HEK293 (cell line): ENCODE data around the gene PRKD1.

Source experiments
- CTCF ChIA-PET: fragments of 350-600 bp; formaldehyde crosslinking; extraction: SDS; loops from one replicate; lab custom pipeline; 2021; ENCODE audit warnings: antibody characterized with exemption; lab: Yijun Ruan, JAX
- POLR2A ChIA-PET: fragments of 300-600 bp; formaldehyde crosslinking; extraction: SDS; loops from one replicate; lab custom pipeline; 2020; ENCODE audit warnings: antibody characterized with exemption, inconsistent platforms; lab: Yijun Ruan, JAX
- H3K27ac ChIP-seq: fragments of 200-500 bp; sonication (Bioruptor generic); 2 replicates; pipeline ENCODE4 v1.5.1; 2014; ENCODE audit warnings: low read depth, low read length, control low read depth, inconsistent platforms; ENCODE audit errors: extremely low read depth
- H3K36me3 ChIP-seq, 2 experiments: fragments of 200-500 bp in 1 of 2; sonication (Bioruptor generic) in 1 of 2; 1 replicate in 1 of 2; 2 replicates in 1 of 2; pipeline ENCODE4 v1.5.1; 2014 to 2017; ENCODE audit warnings: inconsistent platforms in 2 of 2, low read length in 2 of 2; ENCODE audit not compliant: control insufficient read depth in 2 of 2, insufficient read depth in 1 of 2
- H3K4me1 ChIP-seq: fragments of 200-500 bp; sonication (Bioruptor generic); 2 replicates; pipeline ENCODE4 v1.5.1; 2014; ENCODE audit warnings: mild to moderate bottlenecking, low read length, inconsistent platforms; ENCODE audit not compliant: control insufficient read depth, insufficient read depth
- H3K4me3 ChIP-seq: 2 replicates; pipeline ENCODE4 v1.5.1; 2011; ENCODE audit warnings: low read depth, mild to moderate bottlenecking, control low read depth, low read length, moderate library complexity
- H3K9me3 ChIP-seq: fragments of 200-500 bp; sonication (Bioruptor generic); 2 replicates; pipeline ENCODE4 v1.5.1; 2014; ENCODE audit warnings: low read depth, low read length, inconsistent platforms; ENCODE audit not compliant: control insufficient read depth, insufficient read depth
- KLF16 ChIP-seq: fragments of 450-650 bp; formaldehyde crosslinking; IDR thresholded peaks from 2 replicates; pipeline ENCODE4 v1.5.1; 2017; ENCODE audit warnings: missing biosample characterization, missing genetic modification characterization
- KLF9 ChIP-seq: fragments of 450-650 bp; formaldehyde crosslinking; IDR thresholded peaks from 2 replicates; pipeline ENCODE4 v1.5.1; 2016; ENCODE audit warnings: missing biosample characterization, missing genetic modification characterization, low read depth
- SETDB1 ChIP-seq: IDR thresholded peaks from one replicate; pipeline ENCODE4 v1.6.1; 2017; ENCODE audit warnings: mild to moderate bottlenecking, low read length, moderate library complexity, mixed read lengths; ENCODE audit not compliant: insufficient read length
- ZBTB26 ChIP-seq: fragments of 450-650 bp; formaldehyde crosslinking; optimal IDR thresholded peaks from 2 replicates; pipeline ENCODE3; 2016; ENCODE audit warnings: missing biosample characterization, mild to moderate bottlenecking, missing genetic modification characterization
- ZNF112 ChIP-seq: fragments of 450-650 bp; formaldehyde crosslinking; IDR thresholded peaks from 2 replicates; pipeline ENCODE4 v1.5.0; 2017; ENCODE audit warnings: missing biosample characterization, missing genetic modification characterization
- ZNF121 ChIP-seq: fragments of 450-650 bp; formaldehyde crosslinking; IDR thresholded peaks from 2 replicates; pipeline ENCODE4 v1.5.1; 2016; ENCODE audit warnings: missing biosample characterization, missing genetic modification characterization
- ZNF146 ChIP-seq: fragments of 450-650 bp; formaldehyde crosslinking; IDR thresholded peaks from 2 replicates; pipeline ENCODE4 v1.5.1; 2016; ENCODE audit warnings: missing biosample characterization, missing genetic modification characterization
- ZNF155 ChIP-seq: fragments of 450-650 bp; formaldehyde crosslinking; IDR thresholded peaks from 2 replicates; pipeline ENCODE4 v1.5.1; 2016; ENCODE audit warnings: missing biosample characterization, missing genetic modification characterization
- ZNF239 ChIP-seq: fragments of 450-650 bp; formaldehyde crosslinking; IDR thresholded peaks from 2 replicates; pipeline ENCODE4 v1.5.1; 2016; ENCODE audit warnings: missing biosample characterization, missing genetic modification characterization
- ZNF292 ChIP-seq: fragments of 450-650 bp; formaldehyde crosslinking; IDR thresholded peaks from 2 replicates; pipeline ENCODE4 v1.5.1; 2016; ENCODE audit warnings: low read depth, missing biosample characterization, missing genetic modification characterization, borderline replicate concordance
- ZNF341 ChIP-seq: fragments of 450-650 bp; formaldehyde crosslinking; IDR thresholded peaks from 2 replicates; pipeline ENCODE4; 2016; ENCODE audit warnings: low read depth, missing biosample characterization, missing genetic modification characterization
- ZNF37A ChIP-seq: fragments of 450-650 bp; IDR thresholded peaks from 2 replicates; pipeline ENCODE4 v1.5.1; 2018; ENCODE audit warnings: missing biosample characterization, missing genetic modification characterization
- ZNF433 ChIP-seq: fragments of 450-650 bp; formaldehyde crosslinking; IDR thresholded peaks from 2 replicates; pipeline ENCODE4 v1.5.1; 2016; ENCODE audit warnings: missing biosample characterization, missing genetic modification characterization, low read depth
- ZNF548 ChIP-seq: fragments of 450-650 bp; formaldehyde crosslinking; IDR thresholded peaks from 2 replicates; pipeline ENCODE4 v1.5.1; 2016; ENCODE audit warnings: missing biosample characterization, missing genetic modification characterization
- ZNF596 ChIP-seq: fragments of 450-650 bp; IDR thresholded peaks from 2 replicates; pipeline ENCODE4 v1.5.0; 2018; ENCODE audit warnings: missing biosample characterization, mild to moderate bottlenecking, missing genetic modification characterization, moderate library complexity
- ZNF610 ChIP-seq: fragments of 450-650 bp; formaldehyde crosslinking; IDR thresholded peaks from 2 replicates; pipeline ENCODE4 v1.5.1; 2016; ENCODE audit warnings: missing biosample characterization, missing genetic modification characterization, borderline replicate concordance
- ZNF658 ChIP-seq: fragments of 450-650 bp; formaldehyde crosslinking; IDR thresholded peaks from 2 replicates; pipeline ENCODE4; 2016; ENCODE audit warnings: missing biosample characterization, missing genetic modification characterization
- ZNF670 ChIP-seq: fragments of 450-650 bp; formaldehyde crosslinking; IDR thresholded peaks from 2 replicates; pipeline ENCODE4 v1.5.1; 2016; ENCODE audit warnings: missing biosample characterization, missing genetic modification characterization, low read depth
- ZNF785 ChIP-seq: fragments of 450-650 bp; formaldehyde crosslinking; IDR thresholded peaks from 2 replicates; pipeline ENCODE4 v1.5.1; 2016; ENCODE audit warnings: missing biosample characterization, missing genetic modification characterization
- TF ChIP-seq, protein P1 (sequence below): fragments of 450-650 bp; formaldehyde crosslinking; IDR thresholded peaks from 2 replicates; pipeline ENCODE4 v1.5.1; 2016; ENCODE audit warnings: missing biosample characterization, missing genetic modification characterization
- TF ChIP-seq, protein P2 (sequence below): fragments of 450-650 bp; formaldehyde crosslinking; IDR thresholded peaks from 2 replicates; pipeline ENCODE4 v1.5.1; 2016; ENCODE audit warnings: missing biosample characterization, missing genetic modification characterization
- TF ChIP-seq, protein P3 (sequence below): fragments of 450-650 bp; formaldehyde crosslinking; IDR thresholded peaks from 2 replicates; pipeline ENCODE4 v1.5.1; 2016; ENCODE audit warnings: missing biosample characterization, missing genetic modification characterization

PRKD1 gene

DNA sequence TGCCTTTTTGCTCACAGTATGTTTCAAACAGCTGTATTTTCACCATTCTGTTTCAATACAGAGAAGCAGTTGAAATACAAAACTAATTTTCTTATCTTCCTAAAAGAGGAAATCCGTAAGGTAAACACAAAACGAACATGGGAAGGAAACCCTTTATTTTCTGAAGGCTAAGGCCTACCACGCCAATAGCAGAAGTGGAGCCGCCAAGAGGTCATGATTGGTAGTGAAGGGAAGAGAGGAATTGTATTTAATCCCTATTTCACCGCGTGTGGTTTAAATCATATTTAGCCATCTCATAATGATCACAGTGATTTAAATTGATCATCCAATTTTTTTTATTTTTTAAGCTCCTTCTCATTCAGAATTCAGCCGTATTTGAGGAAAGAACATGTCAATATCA, 398.2 kb downstream of the PRKD1 start (continued):
- TF ChIP-seq, protein P1, sequence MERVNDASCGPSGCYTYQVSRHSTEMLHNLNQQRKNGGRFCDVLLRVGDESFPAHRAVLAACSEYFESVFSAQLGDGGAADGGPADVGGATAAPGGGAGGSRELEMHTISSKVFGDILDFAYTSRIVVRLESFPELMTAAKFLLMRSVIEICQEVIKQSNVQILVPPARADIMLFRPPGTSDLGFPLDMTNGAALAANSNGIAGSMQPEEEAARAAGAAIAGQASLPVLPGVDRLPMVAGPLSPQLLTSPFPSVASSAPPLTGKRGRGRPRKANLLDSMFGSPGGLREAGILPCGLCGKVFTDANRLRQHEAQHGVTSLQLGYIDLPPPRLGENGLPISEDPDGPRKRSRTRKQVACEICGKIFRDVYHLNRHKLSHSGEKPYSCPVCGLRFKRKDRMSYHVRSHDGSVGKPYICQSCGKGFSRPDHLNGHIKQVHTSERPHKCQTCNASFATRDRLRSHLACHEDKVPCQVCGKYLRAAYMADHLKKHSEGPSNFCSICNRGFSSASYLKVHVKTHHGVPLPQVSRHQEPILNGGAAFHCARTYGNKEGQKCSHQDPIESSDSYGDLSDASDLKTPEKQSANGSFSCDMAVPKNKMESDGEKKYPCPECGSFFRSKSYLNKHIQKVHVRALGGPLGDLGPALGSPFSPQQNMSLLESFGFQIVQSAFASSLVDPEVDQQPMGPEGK (tag by site-specific recombination): no peak
- TF ChIP-seq, protein P2, sequence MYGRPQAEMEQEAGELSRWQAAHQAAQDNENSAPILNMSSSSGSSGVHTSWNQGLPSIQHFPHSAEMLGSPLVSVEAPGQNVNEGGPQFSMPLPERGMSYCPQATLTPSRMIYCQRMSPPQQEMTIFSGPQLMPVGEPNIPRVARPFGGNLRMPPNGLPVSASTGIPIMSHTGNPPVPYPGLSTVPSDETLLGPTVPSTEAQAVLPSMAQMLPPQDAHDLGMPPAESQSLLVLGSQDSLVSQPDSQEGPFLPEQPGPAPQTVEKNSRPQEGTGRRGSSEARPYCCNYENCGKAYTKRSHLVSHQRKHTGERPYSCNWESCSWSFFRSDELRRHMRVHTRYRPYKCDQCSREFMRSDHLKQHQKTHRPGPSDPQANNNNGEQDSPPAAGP (tag by site-specific recombination): no peak
- no peak for TF ChIP-seq ZNF121 (tag by site-specific recombination)
- no peak for TF ChIP-seq ZNF548

- ChIA-PET POLR2A (no interaction called here), CTCF (interaction anchor here (0.9 kb wide), 1 partner anchor 11 kb away, joined by 3 read pairs; no protein-coding TSS in a partner anchor)
- Histone ChIP-seq H3K36me3 (no peaks in the 10 kb centered on the region), H3K4me1 (no peaks in the 10 kb centered on the region), H3K9me3 (no peaks in the 10 kb centered on the region), H3K4me3 (no peak overlapping the region), H3K27ac (no peak overlapping the region)
- no peak for TF ChIP-seq SETDB1
Observed at GRCh38 chr14:29528889-29529288, 398.8 kb downstream of the PRKD1 start.

DNA sequence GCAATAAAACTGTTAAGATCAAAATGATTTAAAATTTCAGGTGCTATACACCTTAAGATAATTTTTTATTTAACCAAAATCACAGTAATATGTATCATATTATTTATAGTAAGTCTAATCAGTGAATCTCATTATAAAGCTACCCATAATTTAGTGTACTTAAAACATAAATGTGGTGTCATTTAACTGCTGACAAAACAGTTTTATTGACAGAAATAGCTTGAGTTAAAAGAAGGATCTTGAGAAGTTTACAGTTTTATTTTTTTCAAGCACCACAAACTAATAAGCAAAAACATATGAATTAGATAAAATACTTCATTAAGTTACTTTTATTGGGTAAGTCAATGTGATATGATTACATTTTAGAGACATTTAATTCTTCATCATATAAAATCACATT, 400.4 kb downstream of the PRKD1 start:
- Histone ChIP-seq H3K36me3 (no peaks in the 10 kb centered on the region), H3K4me1 (no peaks in the 10 kb centered on the region), H3K9me3 (no peaks in the 10 kb centered on the region), H3K4me3 (no peak overlapping the region), H3K27ac (no peak overlapping the region)
- CTCF ChIA-PET: interaction anchor here (0.5 to 1.2 kb wide), 4 partner anchors 19 to 775 kb away, joined by 3 to 6 read pairs (median 3); no protein-coding TSS in a partner anchor
- POLR2A ChIA-PET: no interaction called here
- TF ChIP-seq ZBTB26: no peak
- TF ChIP-seq KLF9 (tag by site-specific recombination): no peak
- TF ChIP-seq ZNF658: no peak
- TF ChIP-seq KLF16 (tag by site-specific recombination): no peak
- TF ChIP-seq ZNF112: no peak
- TF ChIP-seq ZNF596 (tag by site-specific recombination): no peak
- no peak for TF ChIP-seq ZNF37A (tag by site-specific recombination)
- TF ChIP-seq ZNF155 (tag by site-specific recombination): no peak
- TF ChIP-seq ZNF433: no peak
- no peak for TF ChIP-seq ZNF670
- TF ChIP-seq ZNF341 (tag by site-specific recombination): no peak
- TF ChIP-seq, protein P3, sequence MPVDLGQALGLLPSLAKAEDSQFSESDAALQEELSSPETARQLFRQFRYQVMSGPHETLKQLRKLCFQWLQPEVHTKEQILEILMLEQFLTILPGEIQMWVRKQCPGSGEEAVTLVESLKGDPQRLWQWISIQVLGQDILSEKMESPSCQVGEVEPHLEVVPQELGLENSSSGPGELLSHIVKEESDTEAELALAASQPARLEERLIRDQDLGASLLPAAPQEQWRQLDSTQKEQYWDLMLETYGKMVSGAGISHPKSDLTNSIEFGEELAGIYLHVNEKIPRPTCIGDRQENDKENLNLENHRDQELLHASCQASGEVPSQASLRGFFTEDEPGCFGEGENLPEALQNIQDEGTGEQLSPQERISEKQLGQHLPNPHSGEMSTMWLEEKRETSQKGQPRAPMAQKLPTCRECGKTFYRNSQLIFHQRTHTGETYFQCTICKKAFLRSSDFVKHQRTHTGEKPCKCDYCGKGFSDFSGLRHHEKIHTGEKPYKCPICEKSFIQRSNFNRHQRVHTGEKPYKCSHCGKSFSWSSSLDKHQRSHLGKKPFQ (tag by site-specific recombination): no peak
- TF ChIP-seq ZNF785 (tag by site-specific recombination): no peak
- TF ChIP-seq ZNF610: no peak
- no peak for TF ChIP-seq ZNF146 (tag by site-specific recombination)
- TF ChIP-seq ZNF292: no peak
- no peak for TF ChIP-seq ZNF239 (tag by site-specific recombination)
